GM10266 (cell line): ENCODE results near the gene TMEM222.
"Not testable (repeated sequence)": the region's sequence is repeated elsewhere in the genome, so short reads cannot be mapped to it uniquely, and the experiment has no call there.

Experiments used
- DNase-seq: peaks from one replicate; pipeline ENCODE4 v3.0.0; 2012; ENCODE audit errors: extremely low spot score
- TF ChIP-seq, protein P1 (sequence below): IDR thresholded peaks from 2 replicates; pipeline ENCODE4 v1.5.1; 2012; ENCODE audit warnings: mild to moderate bottlenecking, low read depth; ENCODE audit not compliant: control insufficient read depth, insufficient read depth; ENCODE audit errors: missing control alignments

TMEM222 gene

GRCh38 chr1:27383039-27383605 lies 61.2 kb downstream of the TMEM222 start, which contains the start of gene CD164L2:
CD164L2 (minus strand) TSS chr1:27383333; CDS start chr1:27383239, 94 bp downstream.
- DNase-seq, result no peak
- TF ChIP-seq, protein P1, sequence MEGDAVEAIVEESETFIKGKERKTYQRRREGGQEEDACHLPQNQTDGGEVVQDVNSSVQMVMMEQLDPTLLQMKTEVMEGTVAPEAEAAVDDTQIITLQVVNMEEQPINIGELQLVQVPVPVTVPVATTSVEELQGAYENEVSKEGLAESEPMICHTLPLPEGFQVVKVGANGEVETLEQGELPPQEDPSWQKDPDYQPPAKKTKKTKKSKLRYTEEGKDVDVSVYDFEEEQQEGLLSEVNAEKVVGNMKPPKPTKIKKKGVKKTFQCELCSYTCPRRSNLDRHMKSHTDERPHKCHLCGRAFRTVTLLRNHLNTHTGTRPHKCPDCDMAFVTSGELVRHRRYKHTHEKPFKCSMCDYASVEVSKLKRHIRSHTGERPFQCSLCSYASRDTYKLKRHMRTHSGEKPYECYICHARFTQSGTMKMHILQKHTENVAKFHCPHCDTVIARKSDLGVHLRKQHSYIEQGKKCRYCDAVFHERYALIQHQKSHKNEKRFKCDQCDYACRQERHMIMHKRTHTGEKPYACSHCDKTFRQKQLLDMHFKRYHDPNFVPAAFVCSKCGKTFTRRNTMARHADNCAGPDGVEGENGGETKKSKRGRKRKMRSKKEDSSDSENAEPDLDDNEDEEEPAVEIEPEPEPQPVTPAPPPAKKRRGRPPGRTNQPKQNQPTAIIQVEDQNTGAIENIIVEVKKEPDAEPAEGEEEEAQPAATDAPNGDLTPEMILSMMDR, result no peak

GRCh38 chr1:27383661-27384060 lies 61.7 kb downstream of the TMEM222 start:
- TF ChIP-seq, protein P1, result no peak
- DNase-seq, result no peak

GRCh38 chr1:27384797-27385196 lies 62.8 kb downstream of the TMEM222 start:
- not testable (repeated sequence) for DNase-seq
